HG03196 (cell line): ENCODE data around the gene UNKL.
"Not testable (repeated sequence)": the region's sequence is repeated elsewhere in the genome, so short reads cannot be mapped to it uniquely, and the experiment has no call there.

Source experiments
- ATAC-seq: cut with Tn5 transposase; IDR thresholded peaks from one replicate; pipeline ENCODE4 v1.9.1; 2021; ENCODE audit not compliant: unreplicated experiment

Gene UNKL

GRCh38 chr16:1330260-1330914 is 84.1 kb downstream of the UNKL start:
- ATAC-seq: no peak

DNA sequence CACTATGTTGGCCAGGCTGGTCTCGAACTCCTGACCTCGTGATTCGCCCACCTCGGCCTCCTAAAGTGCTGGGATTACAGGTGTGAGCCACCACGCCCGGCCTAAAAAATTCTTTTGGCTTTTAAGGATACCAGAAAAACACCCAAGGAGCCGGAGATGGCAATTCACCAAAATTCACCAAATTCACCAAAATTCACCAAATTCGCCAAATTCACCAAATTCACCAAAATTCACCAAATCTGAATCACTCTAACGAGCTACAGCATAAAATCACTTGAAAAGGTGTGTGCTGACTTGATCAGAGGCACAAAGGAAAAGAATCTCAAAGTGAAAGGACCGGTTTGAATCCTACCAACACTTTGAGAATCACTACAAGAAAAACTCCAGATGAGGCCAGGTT is 85.5 kb downstream of the UNKL start:
- ATAC-seq: not testable (repeated sequence)

DNA sequence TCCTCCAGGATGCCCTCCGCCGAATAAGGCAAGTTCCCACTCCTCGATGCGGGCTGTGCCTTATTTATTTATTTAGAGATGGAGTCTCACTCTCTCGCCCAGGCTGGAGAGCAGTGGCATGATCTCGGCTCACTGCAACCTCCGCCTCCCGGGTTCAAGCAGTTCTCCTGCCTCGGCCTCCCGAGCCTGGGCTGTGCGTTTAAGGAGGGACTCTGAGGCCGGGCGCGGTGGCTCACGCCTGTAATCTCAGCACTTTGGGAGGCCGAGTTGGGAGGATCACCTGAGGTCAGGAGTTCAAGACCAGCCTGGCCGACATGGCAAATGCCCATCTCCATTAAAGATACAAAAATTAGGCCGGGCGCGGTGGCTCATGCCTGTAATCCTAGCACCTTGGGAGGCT is 86.4 kb downstream of the UNKL start:
- not testable (repeated sequence) for ATAC-seq

- no peak for ATAC-seq
Measured at GRCh38 chr16:1327619-1327947, 86.9 kb downstream of the UNKL start.

DNA sequence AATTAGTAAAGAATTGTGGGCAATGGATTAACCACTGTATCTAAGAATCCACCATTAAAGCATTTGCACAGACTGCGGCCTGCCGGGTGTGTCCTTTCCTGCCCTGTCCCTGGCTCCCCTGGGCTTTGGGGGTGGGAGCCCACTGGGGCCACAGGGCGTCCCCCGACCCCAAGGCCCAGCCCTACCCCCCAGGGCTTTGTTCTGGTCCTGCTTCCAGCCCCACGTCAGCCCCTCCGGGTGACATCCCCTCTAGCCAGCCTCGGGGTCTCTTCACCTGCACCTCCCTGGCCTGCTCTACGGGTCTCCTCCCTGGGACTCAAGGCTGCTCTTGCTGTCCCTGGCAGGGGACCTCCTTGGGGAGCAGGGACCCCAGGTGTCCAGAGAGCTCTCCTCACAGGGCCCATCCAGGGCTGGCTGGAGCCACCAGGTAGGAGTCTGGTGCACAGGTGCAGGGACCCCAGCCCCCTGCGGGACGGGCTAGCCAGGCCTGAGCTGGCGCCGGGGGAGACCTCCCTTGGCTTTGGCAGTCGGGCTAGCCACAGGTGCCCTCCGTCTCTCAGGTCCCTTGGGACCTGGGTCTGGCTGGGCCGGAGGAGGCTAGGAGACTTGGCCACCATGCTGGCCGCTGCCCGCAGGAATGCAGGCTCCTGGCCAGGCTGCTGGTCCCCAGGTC is 87.4 kb downstream of the UNKL start:
- no peak for ATAC-seq

GRCh38 chr16:1326391-1326790 is 88.1 kb downstream of the UNKL start:
- ATAC-seq: no peak

DNA sequence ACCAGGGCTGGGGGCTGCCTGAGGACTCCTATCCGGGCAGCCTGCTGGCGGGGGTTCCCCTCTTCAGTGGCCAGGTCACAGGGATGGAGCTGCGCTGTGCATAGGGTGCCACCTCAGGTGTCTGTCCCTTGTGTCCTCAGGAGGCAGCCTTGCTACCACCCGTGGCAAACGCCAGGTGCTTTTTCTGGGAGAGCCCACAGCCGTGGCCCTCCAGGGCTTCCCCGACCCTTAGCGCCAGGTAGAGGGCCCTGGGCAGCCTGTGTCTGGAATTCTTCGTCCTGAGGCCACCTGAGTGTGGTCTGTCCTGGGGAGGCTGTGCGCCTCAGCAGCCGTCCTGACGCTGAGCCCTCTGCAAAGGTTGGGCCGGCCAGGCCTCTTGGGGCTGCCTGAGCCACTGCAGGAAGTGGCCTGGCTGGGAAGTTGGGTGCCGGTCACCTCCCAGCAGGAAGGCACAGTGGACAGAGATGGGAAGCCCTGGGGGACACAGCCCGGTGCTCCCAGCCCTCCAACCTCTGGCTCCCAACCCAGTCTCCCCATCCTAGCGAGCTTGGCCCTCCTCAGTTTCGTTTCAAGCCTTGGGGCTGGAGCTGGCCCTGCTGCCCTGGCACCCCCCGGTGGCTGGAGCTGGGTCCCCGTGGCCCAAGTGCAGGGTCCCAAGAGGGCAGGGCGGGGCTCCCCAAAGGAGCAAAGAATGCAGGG is 88.7 kb downstream of the UNKL start:
- no peak for ATAC-seq

DNA sequence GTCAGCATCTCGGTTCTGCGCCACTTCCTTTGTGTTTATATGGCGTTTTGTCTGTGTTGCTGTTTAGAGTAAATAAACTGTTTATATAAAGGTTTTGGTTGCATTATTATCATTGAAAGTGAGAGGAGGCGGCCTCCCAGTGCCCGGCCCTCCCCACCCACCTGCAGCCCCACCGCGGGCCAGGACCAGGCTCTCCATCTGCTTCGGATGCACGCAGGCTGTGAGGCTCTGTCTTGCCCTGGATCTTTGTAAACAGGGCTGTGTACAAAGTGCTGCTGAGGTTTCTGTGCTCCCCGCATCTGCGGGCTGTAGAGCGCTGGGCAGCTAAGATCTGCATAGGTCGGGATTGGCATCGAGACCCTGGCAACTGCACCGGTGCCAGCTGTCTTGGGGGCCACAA is 89.2 kb downstream of the UNKL start:
- no peak for ATAC-seq

DNA sequence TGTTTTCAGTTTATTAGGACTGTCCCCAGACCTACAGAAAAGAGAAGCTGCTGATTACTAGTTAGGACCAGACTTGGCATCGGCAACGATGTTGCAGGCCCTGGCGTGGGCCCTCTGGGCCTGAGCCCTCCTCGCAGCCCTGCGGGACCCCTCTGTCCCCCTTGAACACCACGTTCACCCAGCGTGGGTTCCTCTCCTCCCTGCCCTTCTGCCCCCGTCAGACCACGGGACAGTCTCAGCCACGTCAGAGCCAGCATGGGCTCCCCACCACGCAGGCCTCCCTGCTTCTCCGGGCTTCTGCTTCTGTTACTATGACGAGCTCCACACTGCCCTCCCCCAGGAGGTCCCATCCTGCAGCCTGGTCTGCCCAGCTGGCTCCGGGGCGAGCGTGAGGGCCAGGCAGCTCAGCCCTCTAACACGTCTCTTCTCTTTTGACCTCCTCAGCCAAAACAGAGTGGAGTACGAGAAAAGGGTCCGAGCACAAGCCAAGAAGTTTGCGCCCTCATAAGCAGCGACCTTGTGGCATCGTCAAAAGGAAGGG is 90.1 kb downstream of the UNKL start:
- ATAC-seq: no peak

- ATAC-seq: no peak
Measured at GRCh38 chr16:1323296-1324239, 90.9 kb downstream of the UNKL start.

DNA sequence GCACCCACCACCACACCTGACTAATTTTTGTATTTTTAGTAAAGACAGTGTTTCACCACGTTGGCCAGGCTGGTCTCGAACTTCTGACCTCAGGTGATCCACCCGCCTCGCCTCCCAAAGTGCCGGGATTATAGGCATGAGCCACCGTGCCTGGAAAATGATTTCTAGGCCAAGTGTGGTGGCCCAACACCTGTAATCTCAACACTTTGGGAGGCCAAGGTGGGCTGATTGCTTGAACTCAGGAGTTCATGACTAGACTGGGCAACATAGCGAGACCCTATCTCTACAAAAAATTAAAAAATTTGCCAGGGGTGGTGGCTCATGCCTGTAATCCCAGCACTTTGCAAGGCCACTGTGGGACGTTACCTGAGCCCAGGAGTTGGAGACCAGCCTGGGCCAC is 92.1 kb downstream of the UNKL start:
- no peak for ATAC-seq

DNA sequence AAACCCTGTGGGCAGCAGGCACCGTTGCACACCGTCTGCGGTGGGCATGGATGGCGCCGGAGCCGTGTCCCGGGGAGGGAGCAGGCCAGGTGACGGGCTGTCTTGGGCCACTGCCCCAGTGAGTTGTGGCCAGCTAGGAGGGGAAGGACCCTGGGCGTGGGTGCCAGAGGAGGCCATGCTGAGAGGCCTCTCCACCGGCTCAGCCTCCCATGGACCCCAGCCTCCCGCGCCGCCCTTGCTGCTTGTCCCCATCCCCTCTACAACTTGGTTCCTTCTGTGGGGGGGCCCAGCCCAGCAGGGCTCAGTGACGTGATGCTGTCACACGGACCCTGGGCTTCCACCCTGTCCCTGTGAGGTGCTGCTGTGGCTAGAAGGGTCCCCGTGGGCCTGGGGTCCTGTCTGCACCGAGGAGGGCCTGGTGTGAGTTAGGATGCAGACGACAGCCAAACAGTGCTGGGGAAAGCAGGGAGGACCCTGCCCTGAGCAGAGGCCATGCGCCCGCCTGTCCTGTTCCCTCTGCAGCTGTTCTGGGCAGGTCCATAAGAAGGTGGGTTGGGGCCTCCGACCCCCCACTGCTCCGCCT is 93.8 kb downstream of the UNKL start:
- no peak for ATAC-seq

DNA sequence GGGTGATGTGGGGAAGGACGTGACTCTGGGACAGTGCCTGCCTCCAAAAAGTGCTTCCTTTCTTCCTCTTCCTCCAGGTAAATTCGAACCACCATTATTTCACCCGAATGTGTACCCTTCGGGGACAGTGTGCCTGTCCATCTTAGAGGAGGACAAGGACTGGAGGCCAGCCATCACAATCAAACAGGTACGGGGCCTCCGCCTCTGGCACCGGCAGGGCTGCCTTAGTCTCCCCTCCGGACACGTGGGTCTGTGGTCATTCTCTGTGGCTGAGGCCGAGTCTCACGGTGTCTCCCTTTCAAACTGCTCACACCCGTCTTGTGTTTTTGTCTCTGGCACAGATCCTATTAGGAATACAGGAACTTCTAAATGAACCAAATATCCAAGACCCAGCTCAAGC is 94.4 kb downstream of the UNKL start:
- no peak for ATAC-seq

GRCh38 chr16:1319041-1319440 is 95.5 kb downstream of the UNKL start:
- ATAC-seq: no peak

GRCh38 chr16:1318268-1318545 is 96.3 kb downstream of the UNKL start:
- ATAC-seq: no peak

DNA sequence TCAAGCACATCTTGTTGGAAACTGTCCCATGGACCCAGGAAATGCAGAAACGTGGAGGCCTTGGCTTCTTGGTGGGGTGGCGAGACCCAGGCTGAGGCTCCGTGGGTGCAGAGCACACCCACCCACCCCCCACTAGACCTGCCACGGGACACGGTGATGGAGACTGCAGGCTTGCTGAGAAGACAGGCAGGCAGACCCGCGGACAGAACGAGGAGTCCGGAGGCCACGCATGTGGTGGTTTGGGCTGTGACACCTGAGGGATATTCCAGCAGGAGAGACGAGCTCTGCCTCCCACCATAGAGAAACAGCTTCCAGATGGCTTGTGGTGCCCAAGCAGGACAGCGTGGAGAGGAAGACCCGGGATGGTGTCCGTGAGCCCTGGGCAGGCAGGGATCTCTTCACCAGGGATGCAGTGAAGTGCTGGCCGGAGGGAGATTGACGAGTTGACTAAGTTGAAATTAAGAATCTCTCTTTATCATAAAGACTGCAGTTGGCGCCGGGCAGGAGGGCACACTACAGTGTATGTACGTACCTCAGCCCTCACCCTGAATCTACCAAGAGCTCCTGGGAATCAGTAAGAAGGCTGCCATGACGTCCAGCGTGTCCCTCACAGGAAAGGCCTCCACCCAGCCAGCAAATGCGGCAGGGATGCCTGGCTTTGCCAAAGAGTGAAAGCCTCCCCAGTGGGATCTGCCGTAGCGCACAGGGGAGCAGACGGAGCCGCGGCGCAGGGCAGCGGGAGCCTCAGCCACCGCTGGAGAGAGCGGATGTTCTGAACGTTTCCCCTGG is 96.8 kb downstream of the UNKL start:
- no peak for ATAC-seq

GRCh38 chr16:1316033-1316405 is 98.5 kb downstream of the UNKL start:
- no peak for ATAC-seq

- ATAC-seq: no peak
Measured at GRCh38 chr16:1315081-1316032, 99.1 kb downstream of the UNKL start.

- ATAC-seq: no peak
Measured at GRCh38 chr16:1314399-1315068, 100.0 kb downstream of the UNKL start.
